Measurements from ENCODE around the gene FAM120A.
"Not testable (repeated sequence)": the region's sequence is repeated elsewhere in the genome, so short reads cannot be mapped to it uniquely, and the experiment has no call there.

The FAM120A gene

GRCh38 chr9:93435386-93435785, 16.1 kb upstream of the FAM120A start:
- TF ChIP-seq CTCF (conservative IDR thresholded peaks at IDR 0.05; ENCODE audit: low read depth, low read length) = no peak
- no peaks in the 10 kb centered on the region for H3K79me2 ChIP-seq (ENCODE audit: insufficient read depth, low read depth)
- no peak overlapping the region for H3K27ac ChIP-seq
- no peak overlapping the region for H3K4me3 ChIP-seq (IDR thresholded peaks at IDR 0.05; ENCODE audit: insufficient read depth, low read depth, low read length)
- H3K9ac ChIP-seq = no peak overlapping the region
- no peaks in the 10 kb centered on the region for H3K4me1 ChIP-seq (ENCODE audit: low read depth, poor library complexity, severe bottlenecking)
- no peaks in the 10 kb centered on the region for H4K20me1 ChIP-seq (ENCODE audit: insufficient read depth)
- H3K4me2 ChIP-seq = no peak overlapping the region
- no peaks in the 10 kb centered on the region for H3K36me3 ChIP-seq (ENCODE audit: insufficient read depth)
- H2AFZ ChIP-seq (ENCODE audit: low read depth) = no peak overlapping the region
- no peaks in the 10 kb centered on the region for H3K27me3 ChIP-seq (ENCODE audit: insufficient read depth, low read depth)

- no peaks in the 10 kb centered on the region for H4K20me1 ChIP-seq (ENCODE audit: insufficient read depth)
- H3K27me3 ChIP-seq (ENCODE audit: insufficient read depth, low read depth) = no peaks in the 10 kb centered on the region
- no peak overlapping the region for H2AFZ ChIP-seq (ENCODE audit: low read depth)
- no peak for TF ChIP-seq CTCF (conservative IDR thresholded peaks at IDR 0.05; ENCODE audit: low read depth, low read length)
- no peaks in the 10 kb centered on the region for H3K36me3 ChIP-seq (ENCODE audit: insufficient read depth)
- no peak overlapping the region for H3K27ac ChIP-seq
- H3K79me2 ChIP-seq (ENCODE audit: insufficient read depth, low read depth) = no peaks in the 10 kb centered on the region
- no peak overlapping the region for H3K4me2 ChIP-seq
- no peak overlapping the region for H3K9ac ChIP-seq
- no peak overlapping the region for H3K4me3 ChIP-seq (IDR thresholded peaks at IDR 0.05; ENCODE audit: insufficient read depth, low read depth, low read length)
- H3K4me1 ChIP-seq (ENCODE audit: low read depth, poor library complexity, severe bottlenecking) = no peaks in the 10 kb centered on the region
These were observed 15.3 kb upstream of the FAM120A start for GRCh38 chr9:93436218-93436617.

- H4K20me1 ChIP-seq (ENCODE audit: insufficient read depth) = no peaks in the 10 kb centered on the region
These were observed 14.7 kb upstream of the FAM120A start for GRCh38 chr9:93436655-93437407.

GRCh38 chr9:93437996-93438395, 13.5 kb upstream of the FAM120A start:
- no peak overlapping the region for H3K4me3 ChIP-seq (IDR thresholded peaks at IDR 0.05; ENCODE audit: insufficient read depth, low read depth, low read length)
- H3K4me1 ChIP-seq (ENCODE audit: low read depth, poor library complexity, severe bottlenecking) = no peaks in the 10 kb centered on the region
- H3K79me2 ChIP-seq (ENCODE audit: insufficient read depth, low read depth) = no peaks in the 10 kb centered on the region
- no peak overlapping the region for H2AFZ ChIP-seq (ENCODE audit: low read depth)
- H3K27me3 ChIP-seq (ENCODE audit: insufficient read depth, low read depth) = no peaks in the 10 kb centered on the region
- no peak for TF ChIP-seq CTCF (conservative IDR thresholded peaks at IDR 0.05; ENCODE audit: low read depth, low read length)
- H3K4me2 ChIP-seq = no peak overlapping the region
- no peaks in the 10 kb centered on the region for H3K36me3 ChIP-seq (ENCODE audit: insufficient read depth)
- no peak overlapping the region for H3K27ac ChIP-seq
- no peak overlapping the region for H3K9ac ChIP-seq
- no peaks in the 10 kb centered on the region for H4K20me1 ChIP-seq (ENCODE audit: insufficient read depth)

More at GRCh38 chr9:93436655-93437407, 14.7 kb upstream of the FAM120A start:
- Histone ChIP-seq H2AFZ (ENCODE audit: low read depth) (no peak overlapping the region), H3K36me3 (ENCODE audit: insufficient read depth) (no peaks in the 10 kb centered on the region), H3K4me2 (no peak overlapping the region), H3K4me3 (IDR thresholded peaks at IDR 0.05; ENCODE audit: insufficient read depth, low read depth, low read length) (no peak overlapping the region), H3K27ac (no peak overlapping the region), H3K79me2 (ENCODE audit: insufficient read depth, low read depth) (no peaks in the 10 kb centered on the region), H3K4me1 (ENCODE audit: low read depth, poor library complexity, severe bottlenecking) (no peaks in the 10 kb centered on the region), H3K9ac (no peak overlapping the region), H3K27me3 (ENCODE audit: insufficient read depth, low read depth) (no peaks in the 10 kb centered on the region)
- TF ChIP-seq CTCF (conservative IDR thresholded peaks at IDR 0.05; ENCODE audit: low read depth, low read length) = no peak

GRCh38 chr9:93439301-93439700, 12.2 kb upstream of the FAM120A start:
- not testable (repeated sequence) for H3K4me2 ChIP-seq; H3K27me3 ChIP-seq (ENCODE audit: insufficient read depth, low read depth); H3K36me3 ChIP-seq (ENCODE audit: insufficient read depth); H3K79me2 ChIP-seq (ENCODE audit: insufficient read depth, low read depth); H2AFZ ChIP-seq (ENCODE audit: low read depth); H3K9ac ChIP-seq; H3K4me3 ChIP-seq (IDR thresholded peaks at IDR 0.05; ENCODE audit: insufficient read depth, low read depth, low read length); H3K4me1 ChIP-seq (ENCODE audit: low read depth, poor library complexity, severe bottlenecking); H3K27ac ChIP-seq; H4K20me1 ChIP-seq (ENCODE audit: insufficient read depth)

Data from KMS-11 (cell line).